ENCODE results near the gene SIRT5. TPM values are rescaled to one million over a fixed set of nuclear protein-coding genes. Genes with fewer than 3 reads are reported as not detected.

Gene SIRT5
- total RNA-seq, 1 donor from 2014 or later: 7.9 TPM

GRCh38 chr6:13550656-13551055, 23.7 kb upstream of the SIRT5 start:
- no peak for DNase-seq (ENCODE audit: low read depth, low spot score)

DNA sequence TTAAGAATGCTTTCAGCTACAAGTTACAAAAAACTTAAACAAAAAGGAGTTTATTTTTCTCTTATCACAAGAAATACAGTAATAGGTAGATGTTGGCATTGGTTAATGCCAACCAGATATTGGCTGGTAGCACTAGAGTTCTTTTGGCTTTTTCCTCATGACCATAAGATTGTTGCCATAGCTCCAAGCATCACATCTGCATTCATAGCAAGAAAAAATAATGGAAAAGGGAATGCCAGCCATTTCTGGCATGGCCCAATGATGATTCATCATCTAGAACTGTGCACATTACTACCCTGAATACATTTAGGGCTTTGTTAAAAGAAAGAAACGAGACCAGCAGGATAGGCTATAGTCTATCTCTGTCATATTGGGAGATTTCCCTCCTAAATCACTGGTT, 20.8 kb upstream of the SIRT5 start:
- no peak for DNase-seq (ENCODE audit: low read depth, low spot score)

GRCh38 chr6:13554929-13555333, 19.5 kb upstream of the SIRT5 start:
- DNase-seq (ENCODE audit: low read depth, low spot score): no peak

DNA sequence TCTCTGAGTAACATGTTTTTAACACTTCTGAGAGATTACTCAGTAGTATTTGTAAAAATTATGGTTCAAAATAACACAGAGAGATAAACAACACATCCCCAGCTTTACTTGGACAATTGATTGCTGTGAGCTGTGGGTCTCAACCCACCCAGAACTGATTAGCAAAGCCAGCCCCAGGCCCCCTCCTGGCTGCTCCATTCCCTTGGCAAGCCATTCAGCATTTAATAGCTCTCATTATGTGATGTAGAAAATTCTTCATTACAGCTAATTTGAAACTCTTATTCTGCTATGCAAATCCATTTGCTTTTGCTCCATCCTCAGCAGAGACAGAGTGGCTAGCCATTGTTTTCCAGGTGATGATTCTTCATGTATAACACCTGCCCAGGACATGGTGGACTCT, 16.6 kb upstream of the SIRT5 start:
- DNase-seq (ENCODE audit: low read depth, low spot score): no peak

DNA sequence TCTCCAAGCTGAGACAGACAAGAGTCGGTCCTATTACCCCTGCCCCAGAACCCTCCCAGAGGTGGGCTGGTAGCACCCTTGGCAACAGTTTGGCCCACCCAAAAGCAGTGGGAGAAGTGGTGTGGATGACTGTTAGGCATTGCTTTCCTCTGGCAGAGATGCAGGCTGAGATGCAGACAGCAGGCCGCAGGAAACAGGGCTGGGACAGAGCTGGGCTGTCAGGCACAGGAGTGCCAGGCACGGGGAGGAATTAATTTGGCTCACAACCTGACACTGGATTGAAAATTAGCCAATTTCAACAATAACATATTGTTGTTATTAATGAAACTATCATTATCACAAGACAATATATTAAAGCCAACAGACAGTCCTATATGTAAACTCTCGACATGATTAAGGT, 15.7 kb upstream of the SIRT5 start:
- DNase-seq (ENCODE audit: low read depth, low spot score): no peak

- no peak for DNase-seq (ENCODE audit: low read depth, low spot score)
Measured at GRCh38 chr6:13559251-13559650, 15.2 kb upstream of the SIRT5 start.

- DNase-seq (ENCODE audit: low read depth, low spot score): no peak
Measured at GRCh38 chr6:13559968-13560650, 14.3 kb upstream of the SIRT5 start.

DNA sequence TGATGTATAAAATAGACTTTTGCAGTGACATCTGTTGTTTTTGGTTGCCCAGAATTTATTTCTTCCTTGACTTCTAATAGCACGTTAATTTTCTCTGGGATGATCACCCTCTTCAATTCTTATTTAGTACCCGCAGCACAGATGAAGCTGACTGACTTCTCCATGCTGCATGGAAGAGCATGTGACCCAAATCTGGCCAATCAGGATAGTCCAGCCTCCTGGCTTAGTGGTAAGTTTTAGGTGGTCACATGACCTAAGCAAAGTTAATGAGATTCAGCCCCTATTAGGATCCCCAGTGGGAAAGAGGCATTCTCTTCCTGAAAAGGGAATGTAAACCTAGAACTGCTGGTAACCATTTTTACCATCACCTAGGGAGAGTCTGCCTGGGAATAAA, 13.8 kb upstream of the SIRT5 start:
- no peak for DNase-seq (ENCODE audit: low read depth, low spot score)

DNA sequence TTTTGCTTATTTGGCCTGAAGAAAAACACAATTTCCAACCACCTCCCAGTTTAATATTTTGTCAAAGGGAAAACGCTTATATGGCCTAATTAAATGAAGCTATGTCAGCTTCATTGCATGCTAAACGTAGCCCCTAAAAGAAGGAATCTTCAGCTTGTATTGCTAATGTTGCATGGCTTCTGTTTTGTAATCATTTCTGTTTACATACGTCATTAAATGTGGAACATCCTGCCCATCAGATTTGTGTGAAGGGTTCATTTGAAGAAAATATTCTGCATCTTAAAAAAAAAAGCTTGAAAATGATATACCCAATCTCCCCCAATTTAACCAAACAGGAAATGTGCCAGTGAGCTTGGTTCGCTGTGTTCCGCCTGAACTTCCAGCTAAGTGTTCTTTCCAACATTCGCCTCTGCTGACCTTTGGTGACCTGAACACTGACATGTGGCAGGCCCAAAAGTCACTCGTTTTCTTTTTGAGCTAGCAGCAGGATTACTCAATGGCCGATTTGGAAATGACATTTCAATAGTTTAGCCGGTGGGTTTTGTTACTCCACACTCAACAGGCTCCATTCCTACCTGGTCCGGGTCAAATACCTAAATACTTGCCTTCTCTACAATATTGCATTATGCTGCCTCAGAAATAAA, 12.7 kb upstream of the SIRT5 start:
- no peak for DNase-seq (ENCODE audit: low read depth, low spot score)

- no peak for DNase-seq (ENCODE audit: low read depth, low spot score)
Measured at GRCh38 chr6:13563009-13563408, 11.4 kb upstream of the SIRT5 start.

DNA sequence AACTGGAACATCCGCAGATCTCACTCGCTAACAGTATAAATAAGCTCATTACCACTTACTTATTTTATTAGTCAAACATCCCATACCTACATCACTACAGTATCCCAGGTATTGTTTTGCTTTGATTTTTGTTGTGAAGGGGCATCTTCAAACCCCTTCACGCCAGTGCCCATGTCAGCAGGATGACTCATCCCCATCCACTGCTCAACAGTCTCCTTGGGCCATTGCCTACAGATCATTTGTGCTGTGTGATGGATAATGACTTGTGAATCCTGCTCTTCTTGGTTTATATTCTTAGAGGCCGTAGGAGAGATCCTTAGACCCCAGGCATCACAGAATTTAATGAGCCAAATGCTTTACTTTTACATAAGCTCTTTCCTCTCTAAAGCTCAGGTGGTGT, 8.5 kb upstream of the SIRT5 start:
- DNase-seq (ENCODE audit: low read depth, low spot score): no peak

GRCh38 chr6:13566500-13566899, 7.9 kb upstream of the SIRT5 start:
- DNase-seq (ENCODE audit: low read depth, low spot score): no peak

GRCh38 chr6:13568970-13569369, 5.4 kb upstream of the SIRT5 start:
- DNase-seq (ENCODE audit: low read depth, low spot score): no peak

- no peak for DNase-seq (ENCODE audit: low read depth, low spot score)
Measured at GRCh38 chr6:13572240-13572639, 2.2 kb upstream of the SIRT5 start.

GRCh38 chr6:13572951-13573654, 1.3 kb upstream of the SIRT5 start:
- DNase-seq (ENCODE audit: low read depth, low spot score): no peak

DNA sequence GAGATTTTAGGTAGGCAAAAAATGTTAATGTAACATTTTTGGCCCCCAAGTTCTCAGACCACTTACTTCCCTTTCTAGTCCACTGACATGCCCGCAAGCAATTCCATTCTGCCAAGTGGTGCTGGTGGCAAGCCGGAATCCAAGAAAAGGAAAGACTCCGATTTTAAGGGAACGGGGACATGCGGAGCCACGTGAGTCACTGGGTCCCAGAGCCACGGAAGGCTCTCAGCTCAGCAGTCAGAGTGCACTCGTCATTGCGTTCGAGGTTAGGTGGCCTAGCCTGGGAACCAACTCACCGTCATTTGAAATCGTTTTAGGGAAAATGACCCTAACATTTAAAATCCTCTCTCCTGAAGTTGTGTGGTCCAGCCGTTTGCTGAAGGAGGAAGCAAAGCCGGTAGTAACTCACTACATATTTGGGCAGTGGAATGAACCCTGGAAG, 711 bp upstream of the SIRT5 start:
- DNase-seq (ENCODE audit: low read depth, low spot score): no peak

- peak; percentile 66 for DNase-seq (ENCODE audit: low read depth, low spot score)
Measured at GRCh38 chr6:13574149-13574570, 241 bp upstream of the SIRT5 start.

- no peak for DNase-seq (ENCODE audit: low read depth, low spot score)
Measured at GRCh38 chr6:13575377-13575775, 975 bp downstream of the SIRT5 start.

DNA sequence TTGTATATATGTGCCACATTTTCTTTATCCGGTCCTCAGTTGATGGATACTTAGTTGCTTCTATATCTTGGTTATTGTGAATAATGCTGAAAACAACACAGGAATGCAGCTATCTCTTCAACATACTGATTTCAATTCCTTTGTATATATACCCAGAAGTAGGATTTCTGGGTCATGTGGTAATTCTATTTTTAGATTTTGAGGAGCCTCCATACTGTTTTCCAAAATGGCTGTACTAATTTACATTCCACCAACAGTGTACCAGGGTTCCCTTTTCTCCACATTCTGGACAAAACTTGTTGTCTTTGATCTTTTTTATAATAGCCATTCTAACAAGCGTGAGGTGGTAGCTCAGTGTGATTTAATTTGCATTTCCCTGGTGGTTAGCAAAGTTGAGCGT, 1.6 kb downstream of the SIRT5 start:
- DNase-seq (ENCODE audit: low read depth, low spot score): no peak

GRCh38 chr6:13577926-13578325, 3.5 kb downstream of the SIRT5 start:
- no peak for DNase-seq (ENCODE audit: low read depth, low spot score)

DNA sequence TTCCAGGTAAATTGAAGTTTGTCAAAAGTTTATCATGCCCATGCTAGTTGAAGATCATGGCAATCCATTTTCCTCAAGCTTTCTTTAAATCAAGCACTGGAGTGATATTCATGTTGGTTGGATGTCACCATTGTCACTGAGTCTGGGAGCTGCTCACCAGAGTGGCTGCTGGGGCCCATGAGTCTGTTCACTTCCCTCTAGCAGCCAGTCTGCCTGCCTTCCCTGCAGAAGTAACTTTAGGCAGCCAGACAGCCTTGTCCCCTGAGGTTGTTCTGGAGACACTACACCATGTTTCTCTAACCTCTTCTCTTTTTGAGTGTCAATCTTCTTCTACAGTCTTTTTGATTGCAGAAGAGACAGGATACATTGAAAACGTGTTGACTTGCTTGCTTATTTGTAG, 5.5 kb downstream of the SIRT5 start:
- DNase-seq (ENCODE audit: low read depth, low spot score): no peak

DNA sequence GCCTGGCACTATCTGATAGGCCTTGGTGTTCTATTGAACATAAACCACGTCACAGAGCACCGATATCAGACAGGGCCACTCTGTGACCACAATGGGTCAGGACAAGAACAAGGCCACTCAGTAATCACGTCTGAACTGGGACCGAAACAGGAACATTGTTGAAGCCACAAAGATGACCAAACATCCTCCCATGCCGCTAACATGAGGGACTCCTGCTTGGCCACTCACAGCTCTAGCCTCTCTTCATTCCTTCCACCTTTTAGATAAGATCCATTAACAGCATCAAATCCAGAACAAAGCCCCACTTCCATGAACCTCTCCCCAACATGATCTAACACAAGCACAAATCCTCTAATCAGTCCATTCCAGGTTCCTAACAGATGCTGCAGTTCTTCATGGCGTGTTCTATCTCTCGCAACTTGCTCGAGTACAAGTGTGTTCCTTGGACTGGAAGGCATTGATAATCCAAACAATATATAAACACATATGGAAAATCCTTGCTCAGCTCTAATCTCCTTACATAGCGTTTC, 7.4 kb downstream of the SIRT5 start:
- no peak for DNase-seq (ENCODE audit: low read depth, low spot score)
